Activated CD8-positive, alpha-beta memory T cell treated with anti-CD3 and anti-CD28 coated beads, Interleukin-2, amount 50 U/mL, for 24 hours (primary cell): ENCODE results near the gene ENTPD5.

Experiments used
- DNase-seq: peaks from one replicate; pipeline ENCODE4 v3.0.0-alpha.2; 2020; ENCODE audit errors: extremely low read depth

The ENTPD5 gene, protein sequence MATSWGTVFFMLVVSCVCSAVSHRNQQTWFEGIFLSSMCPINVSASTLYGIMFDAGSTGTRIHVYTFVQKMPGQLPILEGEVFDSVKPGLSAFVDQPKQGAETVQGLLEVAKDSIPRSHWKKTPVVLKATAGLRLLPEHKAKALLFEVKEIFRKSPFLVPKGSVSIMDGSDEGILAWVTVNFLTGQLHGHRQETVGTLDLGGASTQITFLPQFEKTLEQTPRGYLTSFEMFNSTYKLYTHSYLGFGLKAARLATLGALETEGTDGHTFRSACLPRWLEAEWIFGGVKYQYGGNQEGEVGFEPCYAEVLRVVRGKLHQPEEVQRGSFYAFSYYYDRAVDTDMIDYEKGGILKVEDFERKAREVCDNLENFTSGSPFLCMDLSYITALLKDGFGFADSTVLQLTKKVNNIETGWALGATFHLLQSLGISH

DNA sequence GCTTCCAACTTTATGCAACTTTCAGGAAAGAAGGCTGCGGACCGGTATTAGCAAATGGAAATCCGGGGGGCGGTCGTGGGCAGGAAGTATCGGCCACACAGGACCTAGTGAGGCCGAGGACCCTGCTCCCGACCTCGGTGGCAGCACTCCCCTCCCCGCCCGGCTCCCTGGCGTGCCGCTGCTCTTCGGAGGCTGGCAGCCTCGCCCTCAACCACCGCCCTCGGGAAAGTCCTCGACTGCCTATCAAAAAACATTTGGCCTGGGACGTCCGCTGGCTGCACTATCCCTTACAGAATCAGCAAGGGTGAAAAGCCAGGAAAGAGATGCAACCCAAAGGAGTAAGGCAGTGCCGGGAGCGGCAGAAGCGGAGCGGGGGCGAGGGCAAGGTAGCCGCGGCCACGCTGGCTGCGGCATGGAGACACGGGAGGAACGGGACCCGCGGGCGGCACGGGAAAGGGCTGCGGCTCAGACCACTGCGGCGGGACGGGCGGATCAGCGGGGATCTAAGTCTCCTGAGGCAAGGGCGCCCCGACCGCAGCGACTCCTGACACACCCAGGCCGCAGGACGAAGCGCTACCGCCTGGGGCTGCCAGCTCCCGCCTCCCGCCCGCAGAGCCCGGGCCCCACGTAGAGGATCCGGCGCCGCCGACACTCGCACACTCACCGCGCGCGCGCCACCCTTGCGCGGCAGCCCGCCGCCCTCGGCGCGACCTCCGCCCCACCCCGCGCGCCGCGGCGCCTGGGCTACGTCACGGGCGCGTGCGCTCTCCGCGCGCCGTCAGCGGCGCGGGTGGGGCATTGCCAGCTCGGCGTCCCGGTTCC lies at the start of gene ENTPD5, which contains the start of gene BBOF1:
TSS of gene ENTPD5 (minus strand) at position 703 of the 822 bp plus-strand sequence. CDS start 31,186 bp downstream, outside the sequence.
TSS of gene BBOF1 (plus strand) at position 764 of the 822 bp plus-strand sequence. CDS start 130 bp downstream, outside the sequence.
- peak; percentile 55 for DNase-seq

DNA sequence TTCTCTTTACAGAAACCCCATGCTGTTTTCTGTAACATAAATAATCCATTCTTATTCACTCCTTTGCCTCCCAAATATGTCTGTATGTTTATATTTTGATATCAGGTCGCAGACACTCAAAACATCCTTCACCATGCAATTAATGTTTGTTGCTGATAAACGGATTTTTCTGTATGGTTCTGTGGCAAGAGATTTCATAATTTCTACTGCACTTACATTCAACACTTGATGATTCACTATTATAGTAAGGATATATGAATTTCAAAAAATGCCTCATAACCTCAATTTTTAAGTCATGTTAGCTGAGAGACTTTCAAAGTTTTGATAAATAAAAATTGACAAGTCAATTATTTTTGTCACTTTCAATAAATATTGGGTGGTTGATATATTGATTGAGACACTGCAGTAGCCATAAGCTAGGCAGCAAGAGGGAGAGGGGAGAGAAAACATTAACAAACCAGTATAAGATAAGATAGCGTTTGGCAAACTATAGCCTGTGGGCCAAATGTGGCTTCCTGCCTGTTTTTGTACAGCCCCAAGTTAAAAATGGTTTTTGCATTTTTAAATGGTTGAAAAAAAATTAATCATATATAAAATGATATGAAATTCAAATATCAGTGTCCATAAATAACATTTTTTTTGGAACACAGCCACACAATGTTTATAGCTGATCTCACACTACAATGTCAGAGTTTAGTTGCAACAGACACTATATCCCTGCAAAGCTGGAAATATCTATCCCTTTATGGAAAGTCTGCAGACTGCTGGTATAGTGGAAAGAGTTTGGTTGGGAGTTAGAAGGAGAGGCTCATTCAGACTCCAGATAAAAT lies 46.9 kb upstream of the ENTPD5 start:
- no peak for DNase-seq

DNA sequence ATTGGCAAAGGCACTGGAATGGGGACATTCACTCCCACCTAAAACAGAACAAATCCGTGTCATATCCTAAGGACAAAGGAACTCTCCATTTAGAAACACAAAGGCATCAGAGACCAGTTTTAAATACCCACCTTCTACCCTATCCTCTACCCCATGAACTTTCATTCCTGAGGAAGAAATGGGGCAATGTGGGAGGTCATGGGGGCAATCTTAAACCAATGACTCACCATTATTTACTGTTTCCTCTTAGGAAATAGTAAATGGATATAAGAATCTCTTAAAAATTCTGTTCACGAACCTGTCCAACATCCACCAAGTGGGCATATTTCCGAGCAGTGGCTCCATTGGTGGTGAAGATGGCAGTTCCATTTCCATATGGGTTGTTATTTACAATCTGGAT lies 45.8 kb upstream of the ENTPD5 start:
- no peak for DNase-seq

DNA sequence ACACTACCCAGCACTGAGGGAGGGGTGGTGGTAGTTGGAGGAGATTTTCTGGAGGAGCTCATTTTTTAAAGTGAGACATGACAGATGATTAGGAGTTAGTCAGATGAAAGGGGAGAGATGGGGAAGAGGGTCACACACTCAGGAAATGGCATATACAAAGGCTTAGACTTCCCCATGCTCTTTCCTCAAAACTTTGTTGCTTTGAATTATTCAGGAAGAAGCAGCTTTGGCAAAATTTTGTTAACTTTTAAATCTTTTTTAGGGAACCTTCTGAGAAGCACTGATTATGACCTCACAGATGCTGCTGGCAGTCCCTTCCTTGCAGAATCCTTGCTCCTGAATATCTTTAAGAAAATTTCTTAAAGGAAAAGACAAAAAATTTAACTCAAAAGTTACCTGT lies 45.3 kb upstream of the ENTPD5 start:
- no peak for DNase-seq

DNA sequence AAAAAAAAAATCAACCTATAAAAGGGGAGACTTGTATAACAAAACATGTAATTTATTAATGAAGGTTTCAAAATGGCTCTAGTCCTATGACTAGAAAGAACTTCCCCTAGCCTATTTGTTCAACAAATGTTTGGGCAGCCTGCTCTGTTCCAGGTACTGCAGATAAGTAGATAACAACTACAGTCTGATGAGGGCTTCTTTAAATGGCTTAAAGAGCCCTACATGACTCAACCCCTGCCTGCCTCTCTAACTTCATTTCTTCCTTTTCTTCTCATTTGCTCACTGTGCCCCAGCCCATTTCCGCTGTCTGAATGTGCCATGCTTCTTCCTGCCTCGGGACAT lies 43.7 kb upstream of the ENTPD5 start:
- DNase-seq: no peak

DNA sequence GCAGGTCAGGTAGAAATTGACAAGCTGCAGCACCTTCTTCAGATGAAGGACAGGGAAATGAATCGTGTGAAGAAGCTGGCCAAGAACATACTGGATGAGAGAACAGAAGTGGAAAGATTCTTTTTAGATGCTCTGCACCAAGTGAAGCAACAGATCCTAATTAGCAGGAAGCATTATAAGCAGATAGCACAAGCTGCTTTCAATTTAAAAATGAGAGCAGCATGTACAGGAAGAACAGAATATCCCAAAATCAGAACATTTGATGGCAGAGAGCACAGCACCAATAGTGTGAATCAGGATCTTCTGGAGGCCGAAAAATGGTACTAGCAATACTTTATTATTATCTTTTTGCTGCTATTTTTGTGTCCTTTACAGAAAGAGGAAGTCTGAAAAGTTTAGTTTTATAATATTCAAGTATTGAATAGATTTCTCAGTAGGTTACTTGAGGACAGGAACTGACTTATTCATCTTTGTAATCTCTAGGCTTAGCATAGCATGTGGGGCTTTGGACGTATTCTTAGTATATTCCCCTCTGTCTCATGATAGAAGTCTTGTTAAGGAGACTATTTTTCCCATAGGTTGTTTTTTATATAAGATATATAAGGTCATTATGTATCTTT lies 30.9 kb upstream of the ENTPD5 start:
- DNase-seq: no peak

DNA sequence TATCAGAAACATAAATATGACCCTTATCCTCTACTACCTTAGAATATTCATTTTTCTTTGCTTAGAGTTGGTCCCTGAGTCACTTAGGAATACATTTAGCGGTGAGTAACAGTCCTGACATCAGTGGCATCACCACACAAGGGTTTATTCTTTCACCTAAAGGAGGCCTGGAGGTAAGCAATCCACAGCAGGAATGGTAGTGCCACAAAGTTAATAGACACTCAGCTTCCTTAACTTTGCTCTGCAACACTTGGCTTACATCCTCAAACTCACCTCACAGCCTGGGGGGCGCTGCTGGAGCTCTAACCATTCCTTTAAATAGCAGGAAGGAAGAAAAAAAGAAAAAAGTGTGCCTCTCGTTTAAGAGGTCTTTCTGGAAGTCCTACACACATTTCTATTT lies 29.2 kb upstream of the ENTPD5 start:
- DNase-seq: no peak

DNA sequence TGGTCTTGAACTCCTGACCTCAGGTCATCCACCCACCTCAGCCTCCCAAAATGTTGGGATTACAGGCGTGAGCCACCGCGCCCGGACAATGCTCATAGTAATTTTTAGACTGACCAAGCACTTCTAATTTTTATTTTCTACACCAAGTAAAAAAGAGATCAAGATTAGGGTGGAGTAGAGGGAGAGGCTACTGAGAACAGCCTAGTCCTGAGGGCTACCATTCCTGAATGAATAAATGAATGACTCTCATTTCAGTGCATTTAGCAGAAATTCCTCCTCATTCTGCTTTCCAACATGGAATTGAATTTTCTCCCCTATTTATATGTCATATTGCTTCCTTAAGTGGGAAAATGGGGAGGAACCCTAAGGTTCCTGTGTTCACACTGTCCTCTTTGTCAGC lies 26.4 kb upstream of the ENTPD5 start:
- no peak for DNase-seq

DNA sequence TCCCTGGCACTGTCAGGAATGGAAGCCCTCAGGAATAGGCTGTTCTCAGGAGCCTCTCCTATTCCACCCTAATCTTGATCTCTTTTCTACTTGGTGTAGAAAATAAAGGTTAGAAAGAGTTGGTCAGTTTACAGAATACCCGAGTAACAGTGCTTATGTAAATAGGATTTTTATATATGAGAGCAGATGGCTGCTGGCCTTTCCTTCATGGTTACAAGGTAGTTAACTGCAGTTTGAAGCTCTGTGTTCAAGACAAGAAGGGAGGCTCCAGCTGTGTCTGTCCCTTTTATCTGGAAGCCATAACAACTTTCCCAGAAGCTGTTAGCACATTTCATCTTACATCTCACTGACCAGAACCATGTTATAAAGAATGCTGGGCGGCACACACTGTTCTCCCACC lies 23.2 kb upstream of the ENTPD5 start:
- no peak for DNase-seq

DNA sequence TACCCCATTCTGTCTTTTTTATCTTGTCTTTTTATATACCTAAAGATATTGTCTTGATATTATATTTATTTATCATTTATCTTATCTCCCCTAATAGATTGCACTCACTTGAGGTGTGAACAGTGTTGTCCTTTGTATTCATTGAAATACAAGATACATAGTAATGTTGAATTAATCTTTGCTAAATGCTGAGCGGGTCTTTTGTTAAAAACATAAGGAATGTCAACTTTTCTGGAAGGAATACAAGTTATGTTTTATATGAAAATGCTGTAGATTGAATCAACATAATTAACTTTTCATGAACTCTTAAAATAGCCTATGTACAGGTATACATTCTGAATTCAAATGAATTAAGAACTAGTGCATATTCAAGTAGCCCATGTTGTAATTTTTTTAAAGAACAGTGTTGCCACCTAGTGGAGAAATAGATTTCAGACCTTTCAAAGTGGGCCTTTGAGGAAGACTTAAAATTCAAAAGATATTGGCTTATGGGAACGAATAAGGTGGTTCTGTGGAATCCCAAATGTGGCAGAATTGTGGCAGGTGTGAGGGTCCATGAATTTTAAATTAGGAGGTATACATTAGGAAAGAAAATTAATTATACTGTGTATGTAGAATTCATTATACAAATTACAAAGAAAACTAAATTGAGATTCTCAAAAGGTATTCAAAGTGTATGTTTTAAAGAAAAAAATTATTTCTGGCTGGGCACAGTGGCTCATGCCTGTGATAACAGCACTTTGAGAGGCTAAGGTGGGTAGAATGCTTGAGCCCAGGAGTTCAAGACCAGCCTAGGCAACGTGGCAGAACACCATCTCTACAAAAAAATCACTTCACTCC lies 19.2 kb upstream of the ENTPD5 start:
- DNase-seq: no peak

DNA sequence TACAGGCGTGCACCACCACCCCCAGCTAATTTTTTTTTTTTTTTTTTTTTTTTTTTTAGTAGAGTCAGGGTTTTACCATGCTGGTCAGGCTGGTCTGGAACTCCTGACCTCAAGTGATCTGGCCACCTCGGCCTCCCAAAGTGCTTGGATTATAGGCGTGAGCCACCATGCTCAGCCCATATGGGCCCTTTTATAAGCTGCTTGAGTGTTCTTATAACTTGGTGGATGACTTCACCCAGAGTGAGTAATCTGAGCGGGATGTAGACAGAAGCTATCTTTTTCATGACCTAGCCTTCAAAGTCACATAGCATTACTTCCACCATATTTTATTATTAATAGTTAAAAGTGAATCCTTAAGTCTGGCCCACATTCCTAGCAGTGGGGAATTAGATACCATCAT lies 16.5 kb upstream of the ENTPD5 start:
- no peak for DNase-seq

DNA sequence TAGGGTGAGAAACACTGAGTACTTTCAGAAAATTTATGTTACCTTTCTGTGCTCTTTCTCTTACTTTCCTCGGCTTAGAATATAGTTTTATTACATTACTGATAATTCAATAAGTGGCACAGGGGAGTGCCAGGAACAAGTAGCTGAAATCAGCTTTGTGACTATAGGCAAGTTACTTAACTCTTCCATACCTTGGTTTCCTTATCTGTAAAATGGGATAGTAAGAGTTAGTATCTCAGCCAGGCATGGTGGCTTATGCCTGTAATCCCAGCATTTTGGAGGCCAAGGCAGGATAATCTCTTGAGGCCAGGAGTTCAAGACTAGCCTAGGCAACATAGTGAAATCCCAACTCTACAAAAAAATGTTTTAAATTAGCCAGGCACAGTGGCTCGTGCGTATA lies 15.5 kb upstream of the ENTPD5 start:
- no peak for DNase-seq

DNA sequence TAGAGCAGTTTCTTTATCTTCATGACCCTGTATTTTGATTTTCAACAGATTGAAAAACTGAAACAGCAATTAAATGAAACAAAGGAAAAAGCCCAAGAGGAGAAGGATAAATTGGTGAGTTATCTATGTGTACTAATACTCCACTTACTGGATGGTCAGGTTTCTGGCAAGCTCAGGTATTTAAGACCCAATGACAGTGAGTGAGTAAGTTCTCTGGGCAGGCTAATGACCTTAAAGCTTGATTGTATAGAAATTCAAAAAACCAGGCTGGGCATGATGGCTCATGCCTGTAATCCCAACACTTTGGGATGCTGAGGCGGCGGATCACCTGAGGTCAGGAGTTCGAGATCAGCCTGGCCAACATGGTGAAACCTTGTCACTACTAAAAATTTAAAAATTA lies 10.0 kb upstream of the ENTPD5 start:
- DNase-seq: no peak

DNA sequence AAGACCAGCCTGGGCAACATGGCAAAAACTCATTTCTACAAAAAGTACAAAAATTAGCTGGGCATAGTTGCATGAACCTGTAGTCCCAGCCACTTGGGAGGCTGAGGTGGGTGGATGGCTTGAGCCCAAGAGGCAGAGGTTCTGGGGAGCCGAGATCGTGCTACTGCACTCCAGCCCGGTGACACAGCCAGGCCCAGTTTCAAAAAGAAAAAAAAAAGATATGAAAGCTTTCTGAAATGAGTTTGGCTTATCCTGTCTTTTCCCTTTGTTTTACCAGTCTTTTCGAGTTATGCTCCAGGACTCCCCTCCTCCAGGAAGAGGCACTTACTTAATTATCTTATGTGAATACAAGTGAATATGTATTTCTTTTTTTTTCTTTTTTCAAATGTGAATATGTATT lies 3.3 kb upstream of the ENTPD5 start:
- no peak for DNase-seq

DNA sequence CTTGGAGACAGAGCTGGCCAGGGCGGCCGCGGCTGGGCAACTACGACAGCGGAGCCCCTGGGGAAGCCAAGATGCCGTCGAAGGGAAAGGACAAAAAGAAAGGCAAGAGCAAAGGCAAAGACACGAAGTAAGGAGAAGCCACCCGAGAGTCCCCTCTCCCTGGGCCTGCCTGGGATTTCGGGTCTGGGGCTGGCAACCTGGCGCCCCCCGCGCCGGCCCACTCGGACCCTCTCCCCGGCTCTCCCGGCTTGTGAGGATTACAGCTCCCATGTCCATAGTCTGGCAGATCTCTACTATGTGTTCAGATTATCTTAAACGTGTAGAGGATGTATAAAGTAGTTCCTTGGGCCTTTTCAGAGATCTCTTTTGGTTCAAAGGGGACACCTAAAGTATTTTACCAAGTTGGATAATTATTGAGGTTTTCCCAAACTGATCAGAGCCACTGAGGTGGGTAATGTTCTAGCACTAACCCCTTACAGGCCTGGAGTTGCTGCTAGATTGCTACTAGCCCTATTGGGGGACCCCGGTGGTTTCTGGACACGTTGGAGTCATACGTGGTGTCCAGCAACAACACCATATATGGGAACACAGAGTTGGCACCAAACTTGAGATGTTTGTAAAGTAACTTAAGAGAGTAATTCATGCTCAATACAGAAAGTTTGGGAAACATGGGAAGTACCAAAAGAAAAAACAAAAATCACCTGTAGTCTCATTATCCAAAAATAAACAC lies 485 bp upstream of the ENTPD5 start:
- no peak for DNase-seq

DNA sequence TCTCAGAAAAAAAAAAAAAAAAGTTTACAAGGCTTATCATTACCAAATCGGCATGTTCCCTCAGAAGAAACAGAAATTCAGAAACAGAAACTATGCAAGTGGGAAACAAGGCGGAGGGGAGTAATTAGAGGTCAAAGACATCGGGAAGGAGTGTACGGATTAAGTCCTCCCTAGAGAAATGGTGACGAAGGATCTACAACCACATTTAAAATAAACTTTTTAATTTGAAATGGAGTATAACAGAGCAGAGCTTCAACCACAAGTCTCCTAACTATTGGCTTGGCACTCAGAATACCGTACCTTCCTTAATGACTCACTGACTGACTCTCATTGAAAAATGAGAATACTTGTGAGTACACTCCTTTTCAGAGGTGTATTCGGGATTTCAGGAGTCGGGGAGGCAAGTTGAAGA lies 908 bp downstream of the ENTPD5 start:
- no peak for DNase-seq

DNA sequence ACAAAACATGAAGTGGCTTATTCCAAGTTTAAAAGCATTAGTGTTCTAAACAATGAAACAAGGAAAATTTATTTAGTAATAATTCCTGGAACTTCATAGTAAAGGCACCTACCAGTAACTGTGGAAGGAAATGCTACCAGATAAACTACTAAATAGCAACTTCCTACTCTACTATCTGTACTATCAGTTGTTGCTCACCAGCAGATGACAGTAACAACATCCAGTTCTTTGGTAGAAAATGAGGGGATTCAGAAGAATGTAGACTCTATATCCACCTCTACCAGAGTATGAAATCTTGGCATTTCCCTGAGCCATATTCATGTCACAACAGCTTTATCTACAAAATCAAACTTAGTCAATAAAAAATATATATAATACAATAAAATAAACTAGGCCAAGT lies 3.1 kb downstream of the ENTPD5 start:
- DNase-seq: no peak

DNA sequence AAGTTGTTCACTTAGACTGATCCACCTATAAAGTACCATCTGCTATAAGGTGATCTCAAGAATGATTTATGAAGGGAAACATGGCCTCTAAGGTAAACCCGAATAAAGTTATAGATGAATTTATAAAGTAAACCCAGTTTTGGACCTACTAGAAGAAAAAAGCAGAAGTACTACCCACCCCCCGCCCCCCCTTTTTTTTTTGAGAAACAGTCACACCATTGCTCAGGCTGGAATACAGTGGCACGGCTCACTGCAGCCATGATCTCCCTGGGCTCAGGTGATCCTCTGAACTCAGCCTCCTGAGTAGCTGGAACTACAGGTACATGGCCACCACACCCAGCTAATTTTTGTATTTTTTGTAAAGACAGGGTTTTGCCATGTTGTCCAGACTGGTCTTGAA lies 3.9 kb downstream of the ENTPD5 start:
- no peak for DNase-seq

DNA sequence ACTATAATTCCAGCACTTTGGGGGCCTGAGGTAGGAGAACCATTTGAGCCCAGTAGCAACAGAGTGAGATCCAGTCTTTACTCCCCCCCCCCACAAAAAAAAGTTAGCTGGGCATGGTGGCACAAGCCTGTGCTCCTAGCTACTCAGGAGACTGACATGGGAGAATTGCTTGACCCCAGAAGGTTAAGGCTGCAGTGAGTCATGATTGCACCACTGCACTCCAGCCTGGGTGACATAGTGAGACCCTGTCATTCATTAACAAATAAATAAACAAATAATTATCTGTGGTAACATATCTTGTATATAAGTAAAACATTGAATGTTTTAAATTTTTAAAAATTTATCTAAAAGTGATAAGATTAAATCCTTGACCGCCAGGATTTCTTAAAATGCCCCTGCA lies 4.8 kb downstream of the ENTPD5 start:
- no peak for DNase-seq

DNA sequence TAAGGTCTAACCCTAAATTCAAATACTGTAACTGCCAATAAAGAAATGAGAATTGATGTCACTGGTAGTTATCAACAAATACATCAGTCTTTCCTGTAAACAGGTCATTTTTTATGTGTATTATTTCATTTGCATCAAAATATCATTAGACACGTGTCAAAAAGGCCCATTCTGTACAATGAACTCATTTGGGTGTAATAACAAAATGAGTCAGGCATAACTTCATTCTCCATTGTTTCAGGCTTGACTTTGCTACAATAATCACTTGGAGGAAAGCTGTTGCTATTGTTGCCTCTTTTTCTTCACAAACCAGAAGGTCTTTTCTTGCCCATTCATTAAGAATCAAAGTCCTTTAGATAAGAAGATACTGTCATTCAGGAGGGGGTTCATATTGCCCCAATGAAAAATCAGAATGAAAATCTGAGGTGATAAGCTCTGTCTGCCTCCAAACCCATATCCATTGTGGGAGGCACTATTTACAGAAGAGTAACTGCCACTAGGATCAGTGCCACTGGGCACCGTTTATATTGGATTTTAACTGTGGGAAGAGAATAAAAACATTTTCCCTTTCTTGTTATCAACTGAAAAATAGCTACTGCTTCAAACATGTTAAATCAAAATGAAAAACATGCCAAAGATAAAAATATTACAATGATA lies 10.1 kb downstream of the ENTPD5 start:
- no peak for DNase-seq
